Pancreas (tissue), 10 donors: ENCODE data around the gene SMARCD3. TPM values are rescaled to one million over a fixed set of nuclear protein-coding genes. Genes with fewer than 3 reads are reported as not detected.
A peak's percentile ranks its signal among the peaks of the same experiment; 100 is the strongest.

Source experiments
- ATAC-seq, 4 donors: fragments of 200-7000 bp; cut with Tn5 transposase; one replicate each; pipeline versions ENCODE4 v1.8.0 to v1.9.1; 2020; ENCODE audit warnings: mild to moderate bottlenecking in 4 of 4, moderate library complexity in 4 of 4
- DNase-seq, 6 donors: peaks; one replicate each; pipeline ENCODE4 v3.0.0-alpha.2; 2020
- FAIRE-seq: peaks from 2 replicates; lab custom pipeline; 2012; peaks lifted over from hg19 to GRCh38; lab: Jason Lieb, UNC
- H3K27ac ChIP-seq, 4 donors: fragments of 200-600 bp; sonication (generic); 1 replicate in 3 of 4; 2 replicates in 1 of 4; pipeline versions ENCODE4 v1.5.0 to v1.8.0; 2020
- H3K27me3 ChIP-seq, 4 donors: fragments of 200-600 bp; one replicate each; pipeline ENCODE4 v1.8.0; 2021
- H3K36me3 ChIP-seq, 3 donors: fragments of 200-600 bp; sonication (generic) in 1 of 3; one replicate each; pipeline versions ENCODE4 v1.5.0 to v1.8.0; 2020 to 2021
- H3K4me1 ChIP-seq, 3 donors: fragments of 200-600 bp; one replicate each; pipeline ENCODE4 v1.8.0; 2021
- H3K4me3 ChIP-seq, 4 donors: fragments of 200-600 bp; sonication (generic) in 2 of 4; one replicate each; pipeline versions ENCODE4 v1.5.0 to v1.8.0; 2020 to 2021
- H3K9me3 ChIP-seq, 4 donors: fragments of 200-600 bp; one replicate each; pipeline ENCODE4 v1.8.0; 2021
- WGBS, 2 donors: extraction: QIAGEN DNeasy Blood & Tissue Kit; methylation state at CpG; one replicate each; pipeline ENCODE4 v1.1.7; 2013; 5-methylcytosine and 5-hydroxymethylcytosine counted together
- intact Hi-C, 3 donors: fragments of 100-400 bp; cut with DNase I; formaldehyde crosslinking; loops; one replicate each; pipeline versions ENCODE4 v1.11.1 to v1.14.2; 2022
- polyA plus RNA-seq, 2 donors: library from polyadenylated mRNA; stranded (reverse); fragments of 200-250 nt; gene quantifications; one replicate each; pipeline ENCODE4 v1.2.3, GENCODE V29; 2013
- total RNA-seq, 6 donors: library from RNA; stranded (reverse); fragmentation: NEBNext Ultra II Directional in 4 of 6; extraction: Animal tissue kit (Norgen Biotek cat#: 25700) in 4 of 6; gene quantifications; one replicate each; pipeline versions ENCODE4 v1.2.1 to v1.2.4, GENCODE V29; 2021 to 2023
- TF ChIP-seq, protein P1 (sequence below), 4 donors: fragments of 200-600 bp; sonication (generic) in 3 of 4; IDR thresholded peaks; one replicate each; pipeline versions ENCODE4 v1.5.0 to v1.8.0; 2021; ENCODE audit warnings: antibody characterized with exemption in 4 of 4
- donor health status: healthy with polysubstance abuse.
- donor health status: DM: no; HTN: no; CAD: no; lungs with moderate emphysema.
- donor health status: DM: no; HTN: no; CAD: no.
- donor health status: control.
- donor health status: control.
- donor health status: Bipolar disorder and iron deficiency.
- donor health status: DM: yes; HTN: yes; CAD: no.
- donor health status: DM: no; HTN: no; CAD: no.
- donor health status: DM: no; HTN: no; CAD: no.
- donor health status: DM: yes; HTN: yes; CAD: no.

Gene SMARCD3
- total and polyA plus RNA-seq, 8 donors = 13.0 to 69.9 (median 22.7) TPM

- Histone ChIP-seq H3K36me3 (peaks cover 0 to 25% (median 4%) of the 10 kb centered on the region in 3 donors), H3K9me3 (no peaks in the 10 kb centered on the region), H3K4me1 (peaks cover 5 to 11% (median 7%) of the 10 kb centered on the region in 3 donors), H3K27me3 (no peaks in the 10 kb centered on the region), H3K27ac (no peak overlapping the region), H3K4me3 (no peak overlapping the region)
- FAIRE-seq (no peak), DNase-seq (peak in 1 of 6 donors; percentile 58), ATAC-seq (no peak)
- 88 to 90% methylated on average over 44 of the region's 44 CpGs for WGBS, 2 donors
- intact Hi-C loops = no loop called here
- TF ChIP-seq, protein P1, sequence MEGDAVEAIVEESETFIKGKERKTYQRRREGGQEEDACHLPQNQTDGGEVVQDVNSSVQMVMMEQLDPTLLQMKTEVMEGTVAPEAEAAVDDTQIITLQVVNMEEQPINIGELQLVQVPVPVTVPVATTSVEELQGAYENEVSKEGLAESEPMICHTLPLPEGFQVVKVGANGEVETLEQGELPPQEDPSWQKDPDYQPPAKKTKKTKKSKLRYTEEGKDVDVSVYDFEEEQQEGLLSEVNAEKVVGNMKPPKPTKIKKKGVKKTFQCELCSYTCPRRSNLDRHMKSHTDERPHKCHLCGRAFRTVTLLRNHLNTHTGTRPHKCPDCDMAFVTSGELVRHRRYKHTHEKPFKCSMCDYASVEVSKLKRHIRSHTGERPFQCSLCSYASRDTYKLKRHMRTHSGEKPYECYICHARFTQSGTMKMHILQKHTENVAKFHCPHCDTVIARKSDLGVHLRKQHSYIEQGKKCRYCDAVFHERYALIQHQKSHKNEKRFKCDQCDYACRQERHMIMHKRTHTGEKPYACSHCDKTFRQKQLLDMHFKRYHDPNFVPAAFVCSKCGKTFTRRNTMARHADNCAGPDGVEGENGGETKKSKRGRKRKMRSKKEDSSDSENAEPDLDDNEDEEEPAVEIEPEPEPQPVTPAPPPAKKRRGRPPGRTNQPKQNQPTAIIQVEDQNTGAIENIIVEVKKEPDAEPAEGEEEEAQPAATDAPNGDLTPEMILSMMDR (IDR thresholded peaks at IDR 0.05) = no peak
Measured at GRCh38 chr7:151237244-151238189, 11.0 kb downstream of the SMARCD3 start.

DNA sequence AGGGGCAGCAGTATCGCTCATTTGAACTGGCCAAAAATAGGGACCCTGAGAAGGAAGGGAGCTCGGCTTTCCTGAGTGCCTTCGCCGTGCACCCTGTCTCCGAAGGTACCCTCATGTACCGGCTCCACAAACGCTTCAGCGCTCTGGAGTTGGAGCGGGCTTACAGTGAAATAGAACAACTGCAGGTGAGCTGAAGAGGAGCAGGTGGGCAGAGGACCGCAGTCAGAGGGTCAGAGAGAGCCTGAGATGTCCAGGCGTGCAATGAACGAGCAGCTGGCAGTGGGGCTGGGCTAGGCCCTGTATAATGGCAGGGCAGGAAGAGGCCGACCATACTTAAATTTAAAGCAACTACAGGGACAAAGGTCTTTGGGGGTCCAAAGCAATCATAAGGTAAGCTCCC, 12.1 kb downstream of the SMARCD3 start:
- Histone ChIP-seq H3K4me1 (peaks cover 5 to 14% (median 7%) of the 10 kb centered on the region in 3 donors), H3K36me3 (peaks cover 0 to 25% (median 4%) of the 10 kb centered on the region in 3 donors), H3K27ac (no peak overlapping the region), H3K4me3 (no peak overlapping the region), H3K9me3 (no peaks in the 10 kb centered on the region), H3K27me3 (no peaks in the 10 kb centered on the region)
- TF ChIP-seq, protein P1 (IDR thresholded peaks at IDR 0.05) = no peak
- WGBS, 2 donors = 89 to 91% methylated on average over 13 of the region's 13 CpGs
- no peak for DNase-seq
- no peak for ATAC-seq
- no peak for FAIRE-seq
- intact Hi-C loops = no loop called here

DNA sequence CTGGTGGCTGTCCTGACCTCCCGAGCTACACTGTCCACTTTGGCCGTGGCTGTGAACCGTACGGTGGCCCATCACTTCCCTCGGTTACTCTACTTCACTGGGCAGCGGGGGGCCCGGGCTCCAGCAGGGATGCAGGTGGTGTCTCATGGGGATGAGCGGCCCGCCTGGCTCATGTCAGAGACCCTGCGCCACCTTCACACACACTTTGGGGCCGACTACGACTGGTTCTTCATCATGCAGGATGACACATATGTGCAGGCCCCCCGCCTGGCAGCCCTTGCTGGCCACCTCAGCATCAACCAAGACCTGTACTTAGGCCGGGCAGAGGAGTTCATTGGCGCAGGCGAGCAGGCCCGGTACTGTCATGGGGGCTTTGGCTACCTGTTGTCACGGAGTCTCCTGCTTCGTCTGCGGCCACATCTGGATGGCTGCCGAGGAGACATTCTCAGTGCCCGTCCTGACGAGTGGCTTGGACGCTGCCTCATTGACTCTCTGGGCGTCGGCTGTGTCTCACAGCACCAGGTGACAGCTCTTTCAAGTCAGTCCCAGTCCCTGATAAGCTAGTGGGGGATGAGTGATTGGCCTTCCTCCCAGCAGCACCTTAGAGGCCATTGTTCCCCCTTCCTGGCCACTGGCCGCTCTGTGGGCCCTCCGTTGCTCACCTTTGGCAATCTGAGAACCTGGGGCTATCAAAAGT, 13.3 kb downstream of the SMARCD3 start:
- 87 to 90% methylated on average over 27 to 28 of the region's 28 CpGs for WGBS, 2 donors
- peaks cover 0 to 25% (median 4%) of the 10 kb centered on the region in 3 donors for H3K36me3 ChIP-seq
- intact Hi-C loops = no loop called here
- H3K27me3 ChIP-seq = no peaks in the 10 kb centered on the region
- no peak for ATAC-seq
- H3K4me1 ChIP-seq = peaks cover 5 to 14% (median 7%) of the 10 kb centered on the region in 3 donors
- H3K9me3 ChIP-seq = no peaks in the 10 kb centered on the region
- peak in 1 of 6 donors; percentile 70 for DNase-seq
- FAIRE-seq = no peak
- TF ChIP-seq, protein P1 (IDR thresholded peaks at IDR 0.05) = no peak
- no peak overlapping the region for H3K27ac ChIP-seq
- no peak overlapping the region for H3K4me3 ChIP-seq

DNA sequence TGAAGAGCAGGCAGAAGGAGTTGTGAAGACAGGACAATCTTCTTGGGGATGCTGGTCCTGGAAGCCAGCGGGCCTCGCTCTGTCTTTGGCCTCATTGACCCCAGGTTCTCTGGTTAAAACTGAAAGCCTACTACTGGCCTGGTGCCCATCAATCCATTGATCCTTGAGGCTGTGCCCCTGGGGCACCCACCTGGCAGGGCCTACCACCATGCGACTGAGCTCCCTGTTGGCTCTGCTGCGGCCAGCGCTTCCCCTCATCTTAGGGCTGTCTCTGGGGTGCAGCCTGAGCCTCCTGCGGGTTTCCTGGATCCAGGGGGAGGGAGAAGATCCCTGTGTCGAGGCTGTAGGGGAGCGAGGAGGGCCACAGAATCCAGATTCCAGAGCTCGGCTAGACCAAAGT, 14.7 kb downstream of the SMARCD3 start:
- peaks cover 5 to 14% (median 7%) of the 10 kb centered on the region in 3 donors for H3K4me1 ChIP-seq
- H3K4me3 ChIP-seq = peak overlapping the region in 3 of 4 donors; percentile 75 to 99 (median 99)
- H3K27me3 ChIP-seq = no peaks in the 10 kb centered on the region
- FAIRE-seq (no peak), ATAC-seq (no peak), DNase-seq (no peak)
- H3K36me3 ChIP-seq = peaks cover 0 to 25% (median 4%) of the 10 kb centered on the region in 3 donors
- no peak overlapping the region for H3K27ac ChIP-seq
- H3K9me3 ChIP-seq = no peaks in the 10 kb centered on the region
- intact Hi-C loops = no loop called here
- 50 to 61% methylated on average over 9 of the region's 9 CpGs for WGBS, 2 donors
- TF ChIP-seq, protein P1 (IDR thresholded peaks at IDR 0.05) = no peak
